ENCODE measurements around the gene HTRA3. TPM values are rescaled to one million over a fixed set of nuclear protein-coding genes. Genes with fewer than 3 reads are reported as not detected.
"Not testable (repeated sequence)": the region's sequence is repeated elsewhere in the genome, so short reads cannot be mapped to it uniquely, and the experiment has no call there.

Gene HTRA3
- total RNA-seq, 1 experiment from 2014 or later: 0.81 TPM

DNA sequence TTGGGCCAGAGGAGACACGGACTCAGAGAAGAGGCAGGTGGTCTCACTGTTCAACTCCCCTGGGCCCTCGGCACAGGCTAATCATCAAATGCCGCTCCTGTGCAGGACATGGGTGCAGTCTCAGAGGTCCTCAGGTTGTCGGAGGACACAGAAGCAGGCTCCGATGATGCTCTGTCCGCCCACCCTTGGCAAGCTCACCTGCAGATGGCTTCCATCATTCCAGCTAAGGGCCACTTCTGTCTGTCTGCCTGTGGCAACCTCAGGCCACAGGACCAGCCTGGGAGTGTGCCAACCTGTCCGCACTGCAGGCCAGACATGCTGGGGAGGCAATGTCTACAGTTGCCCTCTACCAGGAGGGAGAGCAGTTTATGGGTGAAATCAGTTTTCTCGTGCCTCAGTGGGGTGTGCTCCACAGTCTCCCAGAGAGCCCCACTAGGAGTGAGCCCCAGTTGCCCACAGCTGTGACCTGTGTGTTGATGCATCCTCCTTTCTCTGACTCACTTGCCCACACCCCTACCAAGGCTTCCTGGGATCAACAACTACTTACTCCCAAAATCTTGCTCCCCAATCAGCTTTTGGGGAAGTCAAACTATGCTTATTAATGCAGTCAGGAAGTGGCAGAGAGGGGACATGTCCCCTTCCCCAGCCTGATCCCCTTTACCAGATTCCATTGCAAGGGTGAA is 55.9 kb downstream of the HTRA3 start:
- no peak for DNase-seq (ENCODE audit: low read depth)

- no peak for DNase-seq (ENCODE audit: low read depth)
Measured at GRCh38 chr4:8326206-8326605, 56.7 kb downstream of the HTRA3 start.

DNA sequence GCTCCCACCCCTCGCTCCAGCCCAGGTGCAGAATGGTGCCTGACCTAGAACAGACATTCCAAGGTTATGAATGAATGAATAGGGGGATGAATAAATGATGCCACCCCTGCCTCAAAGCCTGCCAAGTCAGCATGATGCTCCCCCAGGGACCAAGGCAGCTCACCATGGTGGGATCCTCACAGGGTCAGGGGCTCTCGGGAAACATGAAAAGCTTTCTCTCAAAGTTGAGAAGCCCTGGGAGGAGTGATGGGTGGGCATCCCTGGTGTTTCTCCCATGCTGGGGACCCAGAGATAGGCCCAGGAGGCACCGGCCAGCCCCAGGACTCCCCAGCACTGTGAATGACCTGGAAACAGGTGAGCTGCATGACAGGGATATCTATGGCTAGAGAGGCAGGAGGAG is 58.9 kb downstream of the HTRA3 start:
- DNase-seq (ENCODE audit: low read depth): no peak

DNA sequence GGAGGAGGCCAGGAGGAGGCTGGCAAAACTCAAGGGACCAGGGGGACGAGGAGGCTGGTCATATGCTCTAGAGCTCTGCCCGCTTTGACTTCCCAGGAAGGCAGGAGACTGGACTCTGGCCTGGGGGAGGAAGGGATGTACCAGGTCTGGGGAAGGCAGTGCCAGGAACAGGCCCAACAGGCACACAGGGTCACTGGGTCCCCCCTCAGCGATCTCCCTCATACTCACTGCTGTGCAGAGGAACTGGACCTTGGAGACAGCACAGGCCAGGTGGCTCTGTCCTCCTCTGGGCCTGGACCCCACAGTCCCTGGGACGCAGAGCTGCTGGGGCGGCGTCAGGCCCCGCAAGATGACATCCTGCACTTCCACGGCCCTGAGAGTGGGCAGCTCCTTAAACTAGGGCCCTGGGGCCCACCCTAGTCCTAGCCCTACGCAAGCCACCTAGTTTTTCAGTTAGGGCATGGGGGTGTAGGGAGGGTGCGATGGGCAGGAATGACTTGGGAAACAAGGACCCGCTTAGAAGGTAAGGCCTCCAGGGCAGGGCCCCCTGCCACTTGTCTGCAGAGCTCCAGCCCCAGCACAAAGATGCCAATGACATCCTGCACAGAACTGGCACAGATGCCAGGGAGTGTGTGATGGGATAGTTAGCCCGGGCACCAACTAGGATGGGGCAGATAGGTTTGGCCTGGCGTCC is 59.5 kb downstream of the HTRA3 start:
- DNase-seq (ENCODE audit: low read depth): no peak

DNA sequence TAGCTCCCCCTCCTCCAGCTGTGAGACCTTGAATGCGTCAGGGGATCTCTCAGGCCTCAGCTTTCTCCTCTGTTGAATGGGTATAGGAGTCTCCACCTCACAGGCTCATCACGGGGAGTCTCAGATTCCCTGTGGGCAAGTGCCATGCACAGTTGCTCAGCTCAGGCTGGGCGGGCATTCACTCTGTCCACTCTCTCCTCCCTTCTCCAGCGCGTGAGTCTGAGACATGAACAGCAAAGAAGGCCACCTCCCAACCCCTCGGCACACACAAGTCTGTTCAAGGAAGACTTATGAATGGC is 60.0 kb downstream of the HTRA3 start:
- no peak for DNase-seq (ENCODE audit: low read depth)

DNA sequence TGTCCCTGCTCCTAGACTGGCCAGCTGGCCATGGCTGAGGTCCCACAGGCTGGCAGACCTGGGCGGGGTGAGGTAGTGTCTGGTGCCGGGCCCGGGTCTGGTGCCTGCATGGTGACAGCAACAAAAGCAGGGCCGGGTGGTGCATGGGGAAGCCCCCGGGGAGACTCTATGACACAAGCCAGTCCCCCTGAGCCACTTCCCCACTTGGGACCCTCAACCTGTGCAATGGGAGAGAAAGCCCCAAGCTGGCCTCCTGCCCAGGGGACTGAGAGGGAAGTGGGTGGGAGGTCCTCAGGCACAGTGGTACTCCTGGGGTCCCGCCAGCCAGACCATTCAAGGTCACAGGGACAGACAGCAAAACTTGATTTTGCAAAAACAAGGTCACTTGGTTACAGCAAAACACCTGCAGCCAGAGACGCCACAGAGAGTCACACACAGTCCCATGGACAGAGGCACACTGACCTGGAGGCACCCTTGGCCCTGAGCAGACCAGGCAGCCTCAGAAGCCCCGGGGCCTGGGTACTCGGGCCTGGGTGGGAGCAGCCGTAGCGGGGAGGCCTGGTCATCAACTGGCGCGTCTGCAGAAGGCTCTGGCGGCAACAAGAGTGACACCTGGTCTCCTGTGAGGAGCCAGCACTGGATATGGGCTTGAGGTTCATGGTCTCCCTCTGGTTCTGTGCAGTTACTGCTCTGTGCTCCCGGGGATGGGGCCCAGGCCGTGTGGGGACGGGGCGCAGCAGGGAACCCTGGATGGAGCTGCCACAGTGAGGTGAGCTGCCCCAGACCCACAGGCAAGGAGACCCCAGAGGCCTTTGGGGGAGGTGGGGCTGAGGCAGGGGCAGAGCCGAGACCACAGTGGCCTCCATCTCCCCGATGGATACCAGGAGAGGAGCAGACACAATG is 60.6 kb downstream of the HTRA3 start:
- DNase-seq (ENCODE audit: low read depth): no peak

DNA sequence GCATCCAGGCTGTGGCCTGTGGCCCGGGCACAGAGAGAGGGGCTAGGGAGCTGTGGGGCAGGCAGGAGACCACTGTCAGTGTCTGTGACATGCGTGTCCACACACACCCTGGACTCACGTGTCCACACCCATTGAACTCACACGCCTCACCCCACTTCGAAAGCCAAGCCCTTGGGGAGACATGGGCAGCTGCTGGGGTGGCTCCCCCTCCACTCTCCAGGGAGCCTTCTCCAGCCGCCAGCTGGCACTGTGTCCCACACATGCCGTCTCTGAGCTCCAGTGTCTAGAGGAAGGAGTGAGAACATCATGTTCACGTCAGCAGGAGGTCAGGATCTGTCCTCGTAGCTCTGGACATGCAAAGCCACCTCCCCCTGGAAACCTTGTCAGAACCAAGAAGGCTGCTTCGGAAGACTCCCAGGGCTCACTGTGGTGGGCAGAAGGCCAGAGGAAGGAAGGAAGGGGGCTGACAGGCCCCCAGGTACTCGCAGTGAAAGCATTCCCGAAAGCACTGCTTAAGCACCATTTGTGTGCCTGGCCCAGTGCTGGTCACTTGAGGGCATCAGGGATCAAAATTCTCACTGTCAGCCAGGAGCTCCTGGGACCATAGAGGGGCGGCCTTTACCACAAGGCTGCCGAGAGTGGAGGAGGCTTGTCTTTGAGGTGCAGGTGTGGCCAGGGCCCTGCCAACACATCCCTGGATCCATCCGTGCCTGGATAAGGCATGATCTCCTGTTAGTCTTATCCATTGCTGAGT is 61.4 kb downstream of the HTRA3 start:
- DNase-seq (ENCODE audit: low read depth): no peak

DNA sequence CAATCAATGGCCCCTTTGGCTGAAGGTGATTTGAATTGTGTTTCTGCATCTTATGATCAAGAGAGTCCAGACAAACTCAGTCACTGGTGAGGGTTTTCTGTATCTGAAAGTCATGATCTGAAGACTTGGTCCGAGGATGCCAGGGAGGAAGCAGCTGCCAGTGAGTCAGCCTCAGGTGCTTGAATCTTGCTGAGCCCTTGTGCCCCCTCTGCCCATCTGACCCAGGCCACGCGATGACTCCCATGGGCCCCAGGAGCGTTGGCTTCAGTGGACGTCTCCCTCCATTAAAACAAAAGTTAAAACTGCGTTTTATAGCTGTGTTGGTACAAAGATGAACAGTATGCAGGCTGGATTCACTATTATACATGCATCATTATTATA is 62.0 kb downstream of the HTRA3 start:
- DNase-seq (ENCODE audit: low read depth): no peak

GRCh38 chr4:8332038-8332857 is 62.7 kb downstream of the HTRA3 start:
- no peak for DNase-seq (ENCODE audit: low read depth)

- no peak for DNase-seq (ENCODE audit: low read depth)
Measured at GRCh38 chr4:8332891-8333331, 63.4 kb downstream of the HTRA3 start.

DNA sequence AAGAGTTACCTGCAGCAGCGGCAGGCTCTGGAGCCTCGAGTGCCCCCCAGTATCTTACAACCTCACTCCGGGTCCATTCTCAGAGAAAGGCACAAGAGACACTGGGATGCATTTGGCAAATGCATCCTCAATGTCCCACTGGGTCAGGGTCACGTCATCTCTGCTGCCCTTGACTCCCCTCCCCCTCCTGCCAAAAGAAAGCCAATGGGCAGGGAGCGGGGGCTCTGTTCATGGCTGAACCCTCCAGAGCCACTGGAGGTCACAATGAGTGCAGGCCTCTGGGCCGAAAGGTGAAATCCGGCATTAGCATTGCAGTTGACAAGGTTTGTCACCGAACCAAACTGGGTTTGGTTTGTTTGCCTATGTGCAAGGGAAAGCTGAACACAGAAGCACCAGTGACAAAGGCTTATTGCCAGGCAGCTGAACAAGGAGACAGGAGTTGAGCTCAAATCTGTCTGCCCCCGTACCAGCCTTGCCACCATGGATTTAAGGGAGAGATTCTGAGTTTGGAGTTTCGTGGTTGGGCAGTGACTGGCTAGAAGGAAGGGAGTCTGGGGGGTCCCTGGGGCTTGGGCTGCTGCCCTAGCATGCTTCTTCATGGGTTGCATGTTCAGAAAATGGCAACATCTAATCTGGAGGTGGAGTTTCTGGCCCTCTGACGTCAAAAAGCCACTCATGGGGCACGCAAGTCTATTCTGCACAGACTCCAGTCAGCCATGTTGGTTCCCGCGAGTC is 64.3 kb downstream of the HTRA3 start:
- no peak for DNase-seq (ENCODE audit: low read depth)

DNA sequence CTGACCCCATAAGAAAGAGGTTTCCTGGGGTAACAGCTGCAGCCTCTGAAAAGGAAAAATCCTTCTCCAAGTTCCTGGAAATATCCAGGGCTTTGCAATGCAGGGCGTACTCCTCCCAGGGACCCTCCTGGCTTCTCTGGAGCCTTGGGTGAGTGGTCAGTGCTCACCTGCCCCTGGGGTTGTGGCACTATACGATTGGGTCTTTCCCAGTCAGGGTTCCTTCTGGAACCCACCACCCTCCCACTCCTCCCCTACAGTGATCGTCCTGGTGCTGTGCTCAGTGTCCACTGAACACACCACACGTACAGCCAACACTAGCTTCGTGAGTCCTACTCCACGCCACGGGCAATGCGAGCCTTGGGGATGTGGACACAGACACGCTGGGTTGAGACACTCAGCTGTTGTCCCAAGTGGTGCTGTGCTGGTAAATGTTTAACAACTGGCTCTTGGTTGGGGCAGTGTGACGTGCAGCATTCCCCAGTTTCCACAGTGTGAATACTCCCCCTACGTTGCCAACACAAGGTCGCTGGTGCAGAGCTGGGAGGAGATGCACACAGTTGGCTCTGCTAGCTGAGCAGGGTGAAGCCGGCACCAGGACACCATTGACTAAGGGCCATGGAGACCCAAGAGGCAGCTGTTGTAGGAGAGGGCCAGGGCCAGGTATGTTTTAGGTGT is 65.4 kb downstream of the HTRA3 start:
- DNase-seq (ENCODE audit: low read depth): no peak

- DNase-seq (ENCODE audit: low read depth): no peak
Measured at GRCh38 chr4:8335848-8336247, 66.3 kb downstream of the HTRA3 start.

GRCh38 chr4:8336412-8337075 is 67.0 kb downstream of the HTRA3 start:
- peak; percentile 70 for DNase-seq (ENCODE audit: low read depth)

GRCh38 chr4:8338351-8338961 is 68.9 kb downstream of the HTRA3 start:
- no peak for DNase-seq (ENCODE audit: low read depth)

DNA sequence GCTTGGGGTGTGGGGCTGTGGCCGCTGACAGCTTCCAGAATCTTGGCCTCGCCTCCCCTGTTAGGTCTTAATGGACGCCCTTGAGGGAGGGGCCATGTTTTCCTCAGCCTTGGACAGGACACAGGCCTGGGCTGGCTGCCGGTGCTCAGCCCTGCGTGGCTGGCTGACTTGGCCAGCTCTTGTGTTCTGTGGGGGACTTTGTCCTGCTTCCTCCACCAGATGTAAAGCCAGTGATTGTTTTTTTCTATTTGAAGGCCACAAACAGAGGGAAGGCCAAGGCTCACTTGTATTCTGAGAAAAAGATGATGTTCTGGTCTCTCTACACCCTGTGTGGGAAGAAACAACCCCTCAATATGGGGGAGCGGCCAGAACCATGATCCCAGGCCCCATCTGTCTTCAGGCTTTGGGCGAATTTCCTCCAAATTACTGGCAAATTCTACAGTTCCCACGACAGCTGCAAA is 71.3 kb downstream of the HTRA3 start:
- no peak for DNase-seq (ENCODE audit: low read depth)

DNA sequence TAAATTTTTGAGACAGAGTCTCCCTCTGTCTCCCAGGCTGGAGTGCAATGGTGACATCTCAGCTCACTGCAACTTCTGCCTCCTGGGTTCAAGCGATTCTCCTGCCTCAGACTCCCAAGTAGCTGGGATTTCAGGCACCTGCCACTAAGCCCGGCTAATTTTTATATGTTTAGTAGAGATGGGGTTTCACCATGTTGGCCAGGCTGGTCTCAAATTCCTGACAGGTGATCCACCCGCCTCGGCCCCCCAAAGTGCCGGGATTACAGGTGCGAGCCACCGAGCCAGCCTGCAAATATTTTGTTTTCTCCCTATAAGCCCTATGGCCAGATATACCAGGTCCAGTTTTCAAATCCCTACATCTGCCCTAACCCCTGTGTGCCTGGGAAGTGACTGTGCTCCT is 71.7 kb downstream of the HTRA3 start:
- not testable (repeated sequence) for DNase-seq (ENCODE audit: low read depth)

- no peak for DNase-seq (ENCODE audit: low read depth)
Measured at GRCh38 chr4:8341691-8342090, 72.1 kb downstream of the HTRA3 start.
